A549 (cell line): Measurements from ENCODE around the gene BRSK2. TPM values are rescaled to one million over a fixed set of nuclear protein-coding genes. Genes with fewer than 3 reads are reported as not detected.

ENCODE experiments used
- ATAC-seq, 2 experiments: fragments of 200-7000 bp in 1 of 2; fragments of >200 bp in 1 of 2; cut with Nextera tagmentation in 1 of 2; cut with Tn5 transposase in 1 of 2; 3 replicates each; pipeline versions ENCODE4 v1.8.0 to v1.9.1; 2018 to 2020; ENCODE audit warnings: mild to moderate bottlenecking in 1 of 2, moderate library complexity in 1 of 2
- CTCF ChIA-PET: fragments of 300-600 bp; sonication (Branson Sonifier 250); formaldehyde crosslinking; extraction: SDS; loops from one replicate; lab custom pipeline; 2021; ENCODE audit warnings: antibody characterized with exemption, inconsistent platforms; lab: Yijun Ruan, JAX
- POLR2A ChIA-PET: fragments of 350-600 bp; formaldehyde crosslinking; extraction: SDS; loops from one replicate; lab custom pipeline; 2021; ENCODE audit warnings: antibody characterized with exemption, inconsistent platforms; lab: Yijun Ruan, JAX
- DNase-seq, 2 experiments: peaks; one replicate each; pipeline versions ENCODE4 v3.0.0 to v3.0.0-alpha.2; 2011 to 2016; ENCODE audit warnings: low read depth in 1 of 2, low spot score in 1 of 2
- FAIRE-seq: peaks from 2 replicates; lab custom pipeline; 2011; peaks lifted over from hg19 to GRCh38; lab: Jason Lieb, UNC
- H3K27ac ChIP-seq, 2 experiments: fragments of >200 bp; sonication (Bioruptor Twin); formaldehyde crosslinking; 3 replicates each; pipeline ENCODE4 v1.5.1; 2016 to 2017
- H3K4me1 ChIP-seq: fragments of >200 bp; sonication (Bioruptor Twin); formaldehyde crosslinking; 3 replicates; pipeline ENCODE4 v1.6.1; 2016
- H3K4me2 ChIP-seq: fragments of >200 bp; sonication (Bioruptor Twin); formaldehyde crosslinking; 3 replicates; pipeline ENCODE4 v1.6.1; 2016
- H3K4me3 ChIP-seq: fragments of >200 bp; sonication (Bioruptor Twin); formaldehyde crosslinking; 3 replicates; pipeline ENCODE4 v1.5.1; 2016
- H3K9me3 ChIP-seq: fragments of >200 bp; sonication (Bioruptor Twin); formaldehyde crosslinking; 3 replicates; pipeline ENCODE4 v1.6.1; 2016
- CBX2 ChIP-seq: fragments of 200-600 bp; sonication (generic); IDR thresholded peaks from 2 replicates; pipeline ENCODE4 v1.6.1; 2016; ENCODE audit warnings: low read depth, mild to moderate bottlenecking, borderline replicate concordance
- CHD4 ChIP-seq: fragments of 200-600 bp; sonication (generic); IDR thresholded peaks from 2 replicates; pipeline ENCODE4 v1.6.1; 2016; ENCODE audit warnings: antibody characterized with exemption, mild to moderate bottlenecking, borderline replicate concordance
- EHF ChIP-seq: fragments of 250-450 bp; sonication (Bioruptor Pico); IDR thresholded peaks from 2 replicates; pipeline ENCODE4 v1.5.0; 2020; ENCODE audit warnings: mild to moderate bottlenecking
- ESRRA ChIP-seq: fragments of 150-350 bp; IDR thresholded peaks from 2 replicates; pipeline ENCODE4 v1.6.1; 2014; ENCODE audit warnings: mild to moderate bottlenecking, low read length, borderline replicate concordance
- FOSL2 ChIP-seq, 2 experiments: fragments of 450-650 bp in 1 of 2; fragments of >200 bp in 1 of 2; sonication (Bioruptor Twin) in 1 of 2; formaldehyde crosslinking; IDR thresholded peaks; 2 replicates each; pipeline versions ENCODE4 v1.5.0 to v1.6.1; 2016 to 2020; ENCODE audit warnings: mild to moderate bottlenecking in 1 of 2, moderate library complexity in 1 of 2
- FOXS1 ChIP-seq: fragments of 250-450 bp; sonication (Bioruptor Pico); IDR thresholded peaks from 2 replicates; pipeline ENCODE4 v1.5.0; 2020; ENCODE audit warnings: mild to moderate bottlenecking, moderate library complexity
- HOXB5 ChIP-seq: fragments of 250-450 bp; sonication (Bioruptor Pico); IDR thresholded peaks from 2 replicates; pipeline ENCODE4 v1.5.0; 2020; ENCODE audit warnings: mild to moderate bottlenecking, moderate library complexity
- JUNB ChIP-seq: fragments of >200 bp; sonication (Bioruptor Twin); formaldehyde crosslinking; IDR thresholded peaks from 2 replicates; pipeline ENCODE4 v1.6.1; 2016
- KDM1A ChIP-seq: fragments of 200-600 bp; sonication (generic); IDR thresholded peaks from 2 replicates; pipeline ENCODE4 v1.6.1; 2016; ENCODE audit warnings: low read depth, mild to moderate bottlenecking
- MAFK ChIP-seq: fragments of 450-650 bp; IDR thresholded peaks from 2 replicates; pipeline ENCODE4 v1.6.1; 2014; ENCODE audit not compliant: partially characterized antibody
- MYC ChIP-seq: IDR thresholded peaks from 2 replicates; pipeline ENCODE4 v1.6.1; 2012; ENCODE audit warnings: mild to moderate bottlenecking, inconsistent platforms, low read length, improper control_type of control experiment, borderline replicate concordance
- POLR2A ChIP-seq: IDR thresholded peaks from 2 replicates; pipeline ENCODE4 v1.6.1; 2012; ENCODE audit warnings: mild to moderate bottlenecking, low read length
- POLR2AphosphoS2 ChIP-seq: conservative IDR thresholded peaks from 2 replicates; pipeline ENCODE4 v1.6.1; 2012; ENCODE audit warnings: low read length, improper control_type of control experiment, inconsistent platforms
- RCOR1 ChIP-seq: fragments of 150-350 bp; IDR thresholded peaks from 2 replicates; pipeline ENCODE4 v1.6.1; 2014; ENCODE audit warnings: antibody characterized with exemption, low read length, low read depth
- SREBF2 ChIP-seq: fragments of 450-650 bp; IDR thresholded peaks from 2 replicates; pipeline ENCODE4 v1.6.1; 2014; ENCODE audit warnings: mild to moderate bottlenecking, moderate library complexity
- TFCP2L1 ChIP-seq: fragments of 250-450 bp; sonication (Bioruptor Pico); IDR thresholded peaks from 2 replicates; pipeline ENCODE4 v1.5.0; 2021; ENCODE audit warnings: mild to moderate bottlenecking
- ZC3H11A ChIP-seq: fragments of 450-650 bp; IDR thresholded peaks from 2 replicates; pipeline ENCODE4 v1.6.1; 2014; ENCODE audit warnings: antibody characterized with exemption, mild to moderate bottlenecking
- WGBS: methylation state at CpG from one replicate; pipeline ENCODE4 v1.1.6; 2017; ENCODE audit errors: missing lambda C conversion rate; 5-methylcytosine and 5-hydroxymethylcytosine counted together
- polyA plus RNA-seq, 4 experiments: library from polyadenylated mRNA; depleted of rRNA in 3 of 4; stranded (reverse); fragments of >200 nt; fragmentation: RNase III in 1 of 4; extraction: RNeasy Plus Mini Kit Qiagen cat#74134 plus additional on column Dnase treatment in 1 of 4; gene quantifications; 2 replicates in 3 of 4; 3 replicates in 1 of 4; pipeline ENCODE4 v1.2.3, GENCODE V29; 2011 to 2017
- TF ChIP-seq, protein P1 (sequence below): fragments of 250-450 bp; sonication (Bioruptor Pico); IDR thresholded peaks from 2 replicates; pipeline ENCODE4 v1.5.0; 2020; ENCODE audit warnings: low read depth, mild to moderate bottlenecking, moderate library complexity
- TF ChIP-seq, protein P2 (sequence below): IDR thresholded peaks from 2 replicates; pipeline ENCODE4 v1.6.1; 2012
- TF ChIP-seq, protein P3 (sequence below): IDR thresholded peaks from 2 replicates; pipeline ENCODE4 v1.6.1; 2012; ENCODE audit warnings: low read depth, borderline replicate concordance
- TF ChIP-seq, protein P4 (sequence below): fragments of 250-450 bp; sonication (Bioruptor Pico); IDR thresholded peaks from 2 replicates; pipeline ENCODE4 v1.5.0; 2021; ENCODE audit warnings: mild to moderate bottlenecking, moderate library complexity, borderline replicate concordance
- TF ChIP-seq, protein P5 (sequence below): fragments of >200 bp; sonication (Bioruptor Twin); formaldehyde crosslinking; IDR thresholded peaks from 3 replicates; pipeline ENCODE4 v1.5.1; 2016
- TF ChIP-seq, protein P6 (sequence below): fragments of >200 bp; sonication (Bioruptor Twin); formaldehyde crosslinking; IDR thresholded peaks from 2 replicates; pipeline ENCODE4 v1.6.1; 2016

Gene BRSK2
- polyA plus RNA-seq, 2 of the 4 experiments (the other 2 are of a cell fraction): 3.8 to 10.1 TPM

DNA sequence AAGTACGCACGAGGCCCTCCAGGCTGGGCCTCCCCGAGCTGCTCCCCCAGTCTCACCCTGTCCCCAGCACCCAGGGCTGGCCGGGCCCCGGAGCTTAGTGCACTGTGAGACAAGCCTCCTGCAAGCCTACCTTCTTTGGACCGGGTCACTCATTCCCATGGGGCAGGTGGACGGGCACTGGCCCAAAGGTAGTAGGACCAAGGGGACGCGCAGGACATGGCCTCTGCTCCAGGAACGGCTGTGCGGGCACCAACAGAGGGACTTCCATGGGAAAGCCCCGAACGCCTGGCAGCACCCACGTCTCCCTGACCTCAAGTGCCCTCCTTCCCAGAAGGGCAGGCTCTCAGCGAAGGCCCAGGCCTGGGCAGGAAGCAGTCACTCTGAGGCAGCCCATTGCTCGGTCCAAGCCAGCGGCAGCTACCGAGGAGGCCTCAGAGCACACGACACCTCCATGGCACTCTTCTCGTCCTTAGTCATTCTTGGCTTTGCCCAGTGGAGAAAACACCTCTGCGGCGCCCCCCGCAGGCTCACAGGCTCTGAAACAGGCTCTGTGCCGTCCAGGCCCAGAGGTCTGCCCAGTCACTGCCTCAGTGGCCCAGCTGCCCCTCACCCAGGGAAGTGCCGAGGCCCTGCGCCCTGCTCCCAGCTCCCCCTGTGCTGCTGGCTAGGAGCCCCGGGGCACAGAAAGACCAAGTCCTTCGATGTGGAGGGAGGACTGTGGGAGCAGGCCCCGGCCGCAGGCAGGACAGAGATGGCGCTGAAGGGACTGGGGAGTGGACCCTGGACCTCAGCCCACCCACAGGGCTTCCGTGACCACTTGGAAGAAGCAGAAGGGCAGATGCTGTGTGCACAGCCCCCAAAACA is 93.1 kb downstream of the BRSK2 start:
- TF ChIP-seq, protein P1, sequence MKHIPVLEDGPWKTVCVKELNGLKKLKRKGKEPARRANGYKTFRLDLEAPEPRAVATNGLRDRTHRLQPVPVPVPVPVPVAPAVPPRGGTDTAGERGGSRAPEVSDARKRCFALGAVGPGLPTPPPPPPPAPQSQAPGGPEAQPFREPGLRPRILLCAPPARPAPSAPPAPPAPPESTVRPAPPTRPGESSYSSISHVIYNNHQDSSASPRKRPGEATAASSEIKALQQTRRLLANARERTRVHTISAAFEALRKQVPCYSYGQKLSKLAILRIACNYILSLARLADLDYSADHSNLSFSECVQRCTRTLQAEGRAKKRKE: no peak
- TF ChIP-seq MAFK: no peak
- WGBS: 91% methylated on average over 24 of the region's 32 CpGs
- Histone ChIP-seq H3K4me3 (no peak overlapping the region), H3K9me3 (no peaks in the 10 kb centered on the region), H3K4me1 (no peaks in the 10 kb centered on the region), H3K27ac (no peak overlapping the region), H3K4me2 (no peak overlapping the region)
- no peak; a peak in 1 of 6 replicates for ATAC-seq
- no peak for FAIRE-seq
- CTCF ChIA-PET: interaction anchor here (1.8 kb wide), 1 partner anchor 32 kb away, joined by 7 read pairs; no protein-coding TSS in a partner anchor
- POLR2A ChIA-PET: no interaction called here
- DNase-seq: no peak

DNA sequence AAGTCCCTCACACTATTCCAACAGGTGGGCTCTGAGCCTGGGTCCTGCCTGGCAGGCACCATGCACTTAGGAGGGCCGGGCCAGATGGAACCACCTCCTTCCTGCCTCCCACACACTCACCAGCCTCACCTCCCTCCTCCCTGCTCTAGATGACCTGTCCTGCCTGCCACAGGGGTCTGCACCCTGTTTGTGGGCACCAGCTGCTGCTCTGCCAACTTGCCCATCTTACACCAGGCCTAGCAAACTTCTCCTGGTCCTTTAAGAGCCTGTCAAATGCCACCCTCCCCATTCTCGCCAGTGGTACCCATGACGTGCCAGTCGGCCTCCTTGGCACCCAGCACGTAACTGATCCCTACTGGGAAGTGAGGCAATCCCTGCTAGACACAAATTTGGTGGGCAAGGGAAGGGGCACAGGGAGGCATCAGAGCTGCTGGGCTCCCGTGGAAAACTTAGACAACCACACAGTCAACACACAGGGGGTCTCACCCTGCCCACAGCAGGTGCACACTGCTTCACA is 93.8 kb downstream of the BRSK2 start:
- H3K27ac ChIP-seq: no peak overlapping the region
- DNase-seq: no peak
- ChIA-PET CTCF (interaction anchor here (0.6 kb wide), 1 partner anchor 82 kb away, joined by 4 read pairs; no protein-coding TSS in a partner anchor), POLR2A (no interaction called here)
- FAIRE-seq: no peak
- no peaks in the 10 kb centered on the region for H3K9me3 ChIP-seq
- H3K4me1 ChIP-seq: no peaks in the 10 kb centered on the region
- H3K4me3 ChIP-seq: no peak overlapping the region
- TF ChIP-seq KDM1A (no peak), ESRRA (no peak), FOSL2 (IDR thresholded peaks at IDR 0.05) (no peak), FOSL2 (CRISPR knock-in tag; IDR thresholded peaks at IDR 0.05) (no peak), MAFK (no peak), RCOR1 (no peak), MYC (no peak), SREBF2 (no peak), HOXB5 (CRISPR knock-in tag) (no peak), CHD4 (no peak), POLR2AphosphoS2 (no peak), FOXS1 (no peak), EHF (CRISPR knock-in tag) (no peak)
- TF ChIP-seq, protein P2, sequence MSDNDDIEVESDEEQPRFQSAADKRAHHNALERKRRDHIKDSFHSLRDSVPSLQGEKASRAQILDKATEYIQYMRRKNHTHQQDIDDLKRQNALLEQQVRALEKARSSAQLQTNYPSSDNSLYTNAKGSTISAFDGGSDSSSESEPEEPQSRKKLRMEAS: no peak
- TF ChIP-seq, protein P3, sequence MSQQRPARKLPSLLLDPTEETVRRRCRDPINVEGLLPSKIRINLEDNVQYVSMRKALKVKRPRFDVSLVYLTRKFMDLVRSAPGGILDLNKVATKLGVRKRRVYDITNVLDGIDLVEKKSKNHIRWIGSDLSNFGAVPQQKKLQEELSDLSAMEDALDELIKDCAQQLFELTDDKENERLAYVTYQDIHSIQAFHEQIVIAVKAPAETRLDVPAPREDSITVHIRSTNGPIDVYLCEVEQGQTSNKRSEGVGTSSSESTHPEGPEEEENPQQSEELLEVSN: no peak
- TF ChIP-seq, protein P4, sequence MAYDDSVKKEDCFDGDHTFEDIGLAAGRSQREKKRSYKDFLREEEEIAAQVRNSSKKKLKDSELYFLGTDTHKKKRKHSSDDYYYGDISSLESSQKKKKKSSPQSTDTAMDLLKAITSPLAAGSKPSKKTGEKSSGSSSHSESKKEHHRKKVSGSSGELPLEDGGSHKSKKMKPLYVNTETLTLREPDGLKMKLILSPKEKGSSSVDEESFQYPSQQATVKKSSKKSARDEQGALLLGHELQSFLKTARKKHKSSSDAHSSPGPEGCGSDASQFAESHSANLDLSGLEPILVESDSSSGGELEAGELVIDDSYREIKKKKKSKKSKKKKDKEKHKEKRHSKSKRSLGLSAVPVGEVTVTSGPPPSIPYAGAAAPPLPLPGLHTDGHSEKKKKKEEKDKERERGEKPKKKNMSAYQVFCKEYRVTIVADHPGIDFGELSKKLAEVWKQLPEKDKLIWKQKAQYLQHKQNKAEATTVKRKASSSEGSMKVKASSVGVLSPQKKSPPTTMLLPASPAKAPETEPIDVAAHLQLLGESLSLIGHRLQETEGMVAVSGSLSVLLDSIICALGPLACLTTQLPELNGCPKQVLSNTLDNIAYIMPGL (CRISPR knock-in tag): no peak
- no peak overlapping the region for H3K4me2 ChIP-seq
- WGBS: 74% methylated on average over 5 of the region's 6 CpGs
- no peak for ATAC-seq

DNA sequence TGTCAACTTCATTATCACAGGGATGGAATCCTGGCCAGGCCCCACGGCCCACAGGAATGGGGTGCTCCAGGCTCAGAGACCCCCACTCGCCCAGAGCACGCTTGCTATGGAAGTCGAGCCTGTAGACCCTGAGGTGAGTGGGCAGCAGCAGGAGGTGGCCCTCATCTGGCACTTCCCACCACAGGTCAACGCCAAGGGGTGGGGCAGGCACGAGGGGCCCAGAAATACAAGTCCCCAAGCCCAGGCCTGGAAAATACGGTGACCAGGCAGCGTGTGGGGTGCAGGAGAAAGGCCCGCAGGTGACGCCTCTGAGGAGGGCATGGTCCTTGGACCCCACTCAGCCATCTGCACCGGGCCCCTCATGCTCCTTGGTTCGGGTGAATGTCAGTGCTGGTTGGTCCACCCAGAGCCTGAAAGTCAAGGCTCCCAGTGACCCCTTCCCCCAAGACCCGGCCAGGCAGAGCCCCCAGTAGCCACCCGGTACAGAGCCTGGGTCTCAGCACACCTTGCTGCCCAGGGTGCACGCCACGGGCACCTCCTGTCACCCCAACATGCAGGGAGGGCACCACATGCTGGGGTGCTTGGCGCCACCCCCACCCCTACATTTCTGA is 94.4 kb downstream of the BRSK2 start:
- no peak for ATAC-seq
- FAIRE-seq: no peak

More for the DNA sequence above, 94.4 kb downstream of the BRSK2 start:
- Histone ChIP-seq H3K4me1 (no peaks in the 10 kb centered on the region), H3K27ac (no peak overlapping the region), H3K4me2 (no peak overlapping the region), H3K9me3 (no peaks in the 10 kb centered on the region), H3K4me3 (no peak overlapping the region)
- ChIA-PET POLR2A (no interaction called here), CTCF (interaction anchor here (0.6 kb wide), 1 partner anchor 82 kb away, joined by 4 read pairs; no protein-coding TSS in a partner anchor)
- DNase-seq: no peak
- WGBS: 93% methylated on average over 9 of the region's 17 CpGs
- TF ChIP-seq POLR2A (no peak), TFCP2L1 (CRISPR knock-in tag) (no peak), ZC3H11A (no peak), CBX2 (no peak), SREBF2 (no peak), JUNB (no peak)
- TF ChIP-seq, protein P5, sequence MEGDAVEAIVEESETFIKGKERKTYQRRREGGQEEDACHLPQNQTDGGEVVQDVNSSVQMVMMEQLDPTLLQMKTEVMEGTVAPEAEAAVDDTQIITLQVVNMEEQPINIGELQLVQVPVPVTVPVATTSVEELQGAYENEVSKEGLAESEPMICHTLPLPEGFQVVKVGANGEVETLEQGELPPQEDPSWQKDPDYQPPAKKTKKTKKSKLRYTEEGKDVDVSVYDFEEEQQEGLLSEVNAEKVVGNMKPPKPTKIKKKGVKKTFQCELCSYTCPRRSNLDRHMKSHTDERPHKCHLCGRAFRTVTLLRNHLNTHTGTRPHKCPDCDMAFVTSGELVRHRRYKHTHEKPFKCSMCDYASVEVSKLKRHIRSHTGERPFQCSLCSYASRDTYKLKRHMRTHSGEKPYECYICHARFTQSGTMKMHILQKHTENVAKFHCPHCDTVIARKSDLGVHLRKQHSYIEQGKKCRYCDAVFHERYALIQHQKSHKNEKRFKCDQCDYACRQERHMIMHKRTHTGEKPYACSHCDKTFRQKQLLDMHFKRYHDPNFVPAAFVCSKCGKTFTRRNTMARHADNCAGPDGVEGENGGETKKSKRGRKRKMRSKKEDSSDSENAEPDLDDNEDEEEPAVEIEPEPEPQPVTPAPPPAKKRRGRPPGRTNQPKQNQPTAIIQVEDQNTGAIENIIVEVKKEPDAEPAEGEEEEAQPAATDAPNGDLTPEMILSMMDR: no peak
- TF ChIP-seq, protein P6, sequence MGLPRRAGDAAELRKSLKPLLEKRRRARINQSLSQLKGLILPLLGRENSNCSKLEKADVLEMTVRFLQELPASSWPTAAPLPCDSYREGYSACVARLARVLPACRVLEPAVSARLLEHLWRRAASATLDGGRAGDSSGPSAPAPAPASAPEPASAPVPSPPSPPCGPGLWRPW: no peak
